GM18517 (cell line): ENCODE data around the gene POMT2.

Experiments used
- ATAC-seq: cut with Tn5 transposase; IDR thresholded peaks from one replicate; pipeline ENCODE4 v1.9.1; 2021; ENCODE audit warnings: mild to moderate bottlenecking, moderate library complexity; ENCODE audit not compliant: unreplicated experiment

The POMT2 gene

DNA sequence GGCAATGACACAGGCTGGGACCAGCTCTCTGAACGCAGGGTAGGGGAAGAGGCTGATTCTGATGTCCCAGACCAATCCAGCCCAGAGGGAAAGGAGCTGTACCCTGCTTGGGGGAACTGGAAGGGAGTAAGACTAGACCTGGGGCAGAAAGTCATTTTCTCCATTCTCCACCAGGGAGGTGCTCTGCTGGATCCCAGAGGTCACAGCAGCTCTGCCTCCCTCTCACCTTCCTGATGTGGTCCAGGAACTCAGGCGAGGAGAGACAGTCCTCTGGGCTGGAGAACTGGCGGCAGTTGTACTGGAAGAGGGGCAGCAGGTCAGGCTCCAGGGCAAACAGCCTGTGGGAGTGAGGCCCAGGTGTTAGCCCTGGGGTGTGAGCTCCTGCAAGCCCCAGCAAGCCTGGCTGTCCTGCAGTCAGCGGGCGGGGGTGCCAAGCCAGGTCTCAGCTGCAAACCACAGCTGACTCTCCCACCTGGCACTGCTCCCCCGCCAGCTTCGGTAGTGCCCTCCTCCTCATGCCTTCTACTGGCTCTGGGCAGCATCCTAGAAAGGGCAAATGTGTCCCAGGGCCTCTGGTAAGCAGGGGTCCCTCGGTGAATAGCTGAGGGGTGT, 51.6 kb downstream of the POMT2 start:
- no peak for ATAC-seq

DNA sequence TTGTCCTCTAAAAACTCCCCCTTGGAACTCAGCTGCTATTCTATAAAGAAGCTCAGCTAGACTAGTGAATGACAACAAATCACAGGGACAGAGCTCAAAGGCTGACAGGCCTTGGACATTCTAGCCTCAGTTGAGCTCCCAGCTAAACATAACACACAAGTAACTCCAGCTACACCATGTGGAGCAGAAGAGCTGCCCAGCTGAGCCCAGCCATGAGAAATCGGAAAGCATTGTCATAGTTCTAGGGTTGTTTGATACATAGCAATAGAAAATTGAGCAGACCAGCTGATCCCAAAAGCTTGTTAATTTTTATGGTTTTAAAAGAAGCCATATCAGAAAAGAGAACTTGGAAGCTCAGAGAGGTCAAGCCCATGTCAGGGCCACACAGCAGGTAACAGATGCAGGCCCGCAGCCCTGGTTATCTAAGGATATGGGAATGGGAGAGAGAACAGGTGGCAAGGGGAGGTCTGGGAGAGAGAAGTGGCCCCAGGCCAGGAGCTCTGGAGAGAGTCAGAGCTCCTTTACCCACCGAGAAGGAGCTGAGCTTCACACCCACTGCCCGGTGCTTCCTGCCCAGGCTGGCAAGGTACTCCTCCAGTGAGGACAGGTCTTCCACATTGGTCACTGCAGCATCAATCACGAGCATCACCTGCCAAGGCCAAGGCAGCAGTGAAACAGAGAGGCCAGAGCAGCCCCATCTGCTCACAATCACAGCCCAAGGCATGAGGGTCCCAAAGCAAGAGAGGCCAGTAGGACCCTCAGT, 52.6 kb downstream of the POMT2 start:
- ATAC-seq = no peak

DNA sequence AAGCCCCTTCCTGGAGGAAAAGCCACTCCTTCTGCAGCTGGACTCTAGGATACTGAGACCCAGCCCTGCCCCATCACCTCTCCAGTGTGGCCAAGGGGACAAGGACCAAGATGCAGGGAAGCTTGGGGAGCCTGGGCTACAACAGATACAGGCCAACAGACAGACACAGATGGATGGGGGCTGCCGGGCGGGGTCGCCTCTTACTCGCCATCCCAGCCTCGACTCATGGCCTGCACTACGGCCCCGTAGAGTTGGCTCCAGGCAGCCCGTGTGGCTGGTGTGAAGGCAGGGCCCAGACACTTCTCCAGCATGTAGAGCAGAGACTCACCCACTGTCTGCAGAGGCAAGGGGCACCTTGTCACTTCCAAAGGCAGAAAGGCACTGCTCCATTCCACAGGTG, 54.3 kb downstream of the POMT2 start:
- ATAC-seq = no peak

DNA sequence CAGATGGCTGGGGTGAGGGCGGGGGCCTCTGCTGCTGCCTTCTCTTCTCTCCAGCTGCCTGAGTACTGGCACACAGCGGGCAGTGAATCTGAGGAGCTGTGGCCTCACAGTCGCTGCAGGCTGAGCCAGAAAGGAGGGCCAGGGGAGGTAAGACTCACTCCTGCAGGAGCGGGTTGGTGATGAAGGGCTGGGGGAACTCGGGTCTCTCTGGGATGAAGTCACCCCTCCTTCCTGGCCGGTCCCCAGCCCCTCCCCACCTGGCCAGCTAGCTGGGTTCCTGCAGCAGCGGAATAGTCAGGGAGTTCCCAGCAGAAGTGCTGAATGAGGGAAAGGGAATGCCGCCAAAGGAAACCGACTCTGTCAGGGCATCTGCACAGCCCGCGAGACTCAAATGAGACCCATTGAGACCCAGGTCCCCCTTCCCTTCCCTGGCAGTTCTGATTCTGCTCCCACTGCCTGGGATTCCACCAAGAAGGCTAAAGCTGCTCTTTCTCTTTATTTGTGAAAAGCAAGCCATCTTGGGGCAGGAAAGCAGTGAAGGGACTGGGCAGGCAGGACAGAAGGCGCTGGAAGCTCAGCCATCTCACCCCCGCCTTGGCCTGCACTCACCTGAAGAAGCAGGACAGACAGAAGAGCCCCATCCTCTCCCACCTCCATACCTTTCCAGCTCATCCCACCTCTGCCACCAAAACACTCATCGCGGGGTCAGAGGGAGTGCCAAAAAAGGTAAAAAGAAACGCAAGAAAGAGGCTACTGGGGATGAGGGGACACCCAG, 54.9 kb downstream of the POMT2 start:
- no peak for ATAC-seq

DNA sequence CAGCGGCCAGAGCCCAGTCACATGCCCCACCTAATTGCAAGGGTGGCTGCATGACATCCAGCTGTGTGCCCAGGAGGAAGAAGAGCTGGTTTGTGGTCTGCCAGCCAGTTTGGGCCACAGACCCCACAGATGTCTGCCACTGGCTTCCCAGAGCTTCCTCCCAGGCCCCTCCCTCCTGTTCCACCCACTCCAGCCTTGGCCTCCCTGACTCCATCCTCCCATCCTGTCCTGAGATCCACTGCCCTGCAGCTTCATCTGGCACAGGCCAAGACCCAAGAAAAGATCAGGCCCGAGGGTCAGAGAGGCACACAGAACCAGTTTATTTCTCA, 55.5 kb downstream of the POMT2 start:
- no peak for ATAC-seq

DNA sequence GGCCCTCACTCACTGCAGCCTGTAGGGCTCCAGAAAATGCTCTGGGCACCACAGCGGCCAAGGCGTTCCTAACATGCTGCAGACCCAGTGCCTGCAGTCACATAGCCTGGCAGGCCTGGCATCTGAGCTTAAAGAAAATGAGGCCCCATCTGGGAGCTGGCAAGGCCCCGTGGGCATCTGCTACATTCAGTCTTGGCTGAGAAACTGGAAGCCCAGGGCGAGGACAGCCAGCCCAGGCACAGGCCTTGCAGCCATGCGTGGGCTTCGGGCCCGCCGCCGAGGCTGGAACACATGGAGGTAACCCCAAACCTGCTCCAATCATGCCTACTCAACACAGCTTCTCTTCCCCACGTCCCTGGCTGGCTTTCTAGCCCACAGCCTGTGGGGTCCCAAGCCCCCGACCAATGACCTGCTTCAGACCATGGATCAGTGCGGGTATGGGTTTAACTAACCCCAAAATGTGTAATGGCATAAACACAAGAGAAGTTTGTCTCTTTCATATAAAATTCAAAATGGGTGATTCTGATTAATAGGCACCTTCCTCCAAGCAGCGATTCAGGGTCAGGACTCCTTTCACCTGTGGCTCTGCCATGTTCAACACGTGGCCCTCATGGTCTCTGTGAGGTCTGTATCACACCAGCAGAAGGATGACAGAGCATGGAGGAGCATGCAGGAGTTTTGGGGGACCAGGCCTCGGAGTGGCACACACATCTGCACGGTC, 56.1 kb downstream of the POMT2 start:
- ATAC-seq = no peak

DNA sequence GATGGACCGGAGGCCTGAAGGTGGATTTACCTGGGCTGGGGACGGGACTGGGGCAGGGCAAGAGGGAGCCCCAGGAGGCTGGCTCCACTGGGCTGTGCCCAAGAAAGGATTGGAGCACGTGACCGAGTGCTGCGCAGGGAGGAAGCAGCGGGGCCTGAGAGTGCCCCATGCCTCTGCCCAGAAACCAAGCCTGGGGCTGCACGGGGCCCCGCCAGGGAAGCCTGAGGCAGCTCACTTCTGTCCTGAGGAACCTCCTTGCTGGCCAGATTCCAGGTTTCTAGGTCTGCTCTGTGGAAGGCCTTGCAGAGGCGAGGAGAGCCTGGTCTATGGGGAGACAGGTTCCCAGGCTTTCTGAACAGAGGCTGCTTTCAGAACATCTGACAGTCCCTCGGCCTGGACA, 60.1 kb downstream of the POMT2 start:
- ATAC-seq = no peak

DNA sequence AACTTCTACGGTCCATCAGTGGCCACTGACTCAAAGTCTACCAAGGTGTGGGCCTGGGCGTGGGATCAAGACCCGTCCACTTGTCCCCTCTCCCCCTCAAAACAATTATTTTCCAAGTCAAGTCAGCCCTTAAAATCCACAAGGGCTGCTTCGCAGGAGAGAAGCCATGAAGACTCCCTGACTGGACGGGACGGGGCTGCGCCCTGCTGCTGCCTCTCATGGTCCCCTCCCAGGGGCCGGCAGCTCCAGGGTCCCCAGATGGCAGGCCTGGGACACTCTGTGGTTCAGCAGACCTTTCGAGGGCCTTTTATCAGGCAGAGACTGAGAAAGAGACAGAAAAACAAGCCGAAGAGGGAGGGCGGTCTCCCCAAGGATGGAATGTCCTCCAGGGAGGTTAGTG, 60.5 kb downstream of the POMT2 start:
- ATAC-seq = no peak

DNA sequence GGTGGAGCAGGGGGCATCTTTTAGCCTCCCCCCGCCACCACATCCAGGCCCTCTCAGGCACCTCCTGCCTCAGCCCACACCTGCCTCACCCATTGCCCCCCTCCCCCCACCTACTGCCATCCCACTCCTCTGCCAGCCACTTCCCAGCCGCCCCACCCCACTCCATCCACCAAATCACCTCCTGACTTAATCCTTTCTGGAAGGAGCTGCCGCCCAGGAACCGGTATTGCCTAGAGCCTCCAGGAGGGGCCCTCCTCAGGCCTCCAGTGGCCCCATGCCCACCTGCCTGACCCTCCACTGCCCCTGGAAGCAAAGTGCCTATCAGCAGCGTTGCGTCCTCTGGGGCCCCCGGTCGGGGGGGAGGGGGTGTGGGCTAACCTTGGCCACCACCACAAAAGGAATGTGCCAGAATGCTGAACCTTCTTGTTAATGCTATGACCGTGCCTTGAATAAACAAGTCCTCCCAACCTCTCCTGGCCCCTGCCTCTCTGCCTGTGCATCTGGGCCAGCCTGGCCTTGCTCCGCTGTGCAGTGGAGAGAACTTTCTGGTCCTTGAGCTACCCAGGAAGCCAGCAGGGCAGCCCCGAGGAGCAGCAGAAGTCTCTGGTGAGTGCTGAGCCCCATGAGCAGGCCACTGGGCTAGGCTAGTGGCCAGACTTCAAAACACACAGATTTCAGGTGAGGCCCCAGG, 61.5 kb downstream of the POMT2 start:
- no peak for ATAC-seq

DNA sequence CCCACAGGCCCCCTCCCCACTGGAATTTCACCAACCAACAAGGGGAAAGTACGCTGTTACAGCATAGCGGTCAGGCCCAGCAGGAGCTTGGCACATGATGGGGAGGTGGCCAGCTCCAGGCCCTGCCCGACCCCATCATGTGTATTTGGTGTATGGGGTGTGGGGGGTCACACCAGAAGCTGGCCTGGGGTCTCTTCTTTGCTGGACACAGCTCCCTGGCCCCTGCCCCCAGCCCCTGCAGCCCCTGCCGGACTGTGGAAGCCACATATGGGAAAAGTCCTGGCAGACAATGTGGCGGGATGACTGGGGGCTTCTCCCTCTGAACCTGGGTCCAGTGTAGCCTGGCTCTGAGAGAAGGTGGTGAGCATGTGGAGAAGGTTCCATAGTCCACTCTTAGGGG, 62.1 kb downstream of the POMT2 start:
- ATAC-seq = no peak

DNA sequence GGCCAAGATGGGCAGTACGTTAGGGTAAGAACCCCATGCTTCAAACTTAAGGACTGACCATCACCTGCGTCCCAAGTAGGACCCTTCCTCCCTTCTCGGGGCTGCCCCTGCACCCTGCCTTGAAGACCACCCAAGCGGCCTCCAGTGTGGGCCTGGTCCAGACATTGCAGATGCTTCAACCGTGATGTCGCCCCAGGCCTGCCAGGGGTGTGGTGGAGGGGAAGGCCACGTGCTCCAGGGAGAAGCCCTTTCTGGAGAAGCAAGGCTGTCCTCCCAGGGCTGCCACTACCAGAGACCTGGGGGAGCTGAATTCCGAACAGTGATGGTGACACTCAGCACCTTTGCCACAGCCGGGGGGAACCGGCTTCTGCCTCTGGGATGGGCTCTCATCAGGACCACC, 63.0 kb downstream of the POMT2 start:
- no peak for ATAC-seq

DNA sequence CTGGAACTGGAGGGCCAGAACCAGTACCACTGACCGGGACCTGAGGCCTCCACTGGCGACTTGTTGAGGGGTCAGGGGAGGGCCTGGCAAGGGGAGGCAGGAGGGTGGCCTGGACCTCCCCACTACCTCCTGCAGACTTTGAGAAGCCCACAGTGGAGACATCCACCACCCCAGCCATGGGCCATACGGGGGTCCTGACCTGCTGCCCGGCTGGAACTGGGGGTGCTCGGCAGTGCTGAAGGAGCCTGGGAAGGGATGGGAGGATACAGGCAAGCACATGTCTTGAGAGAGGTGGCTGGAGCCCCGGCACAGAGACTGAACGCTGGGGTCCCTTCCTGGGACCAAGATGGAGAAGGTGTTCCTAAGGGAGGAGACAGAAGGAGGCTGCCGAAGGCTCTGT, 64.0 kb downstream of the POMT2 start:
- ATAC-seq = no peak

DNA sequence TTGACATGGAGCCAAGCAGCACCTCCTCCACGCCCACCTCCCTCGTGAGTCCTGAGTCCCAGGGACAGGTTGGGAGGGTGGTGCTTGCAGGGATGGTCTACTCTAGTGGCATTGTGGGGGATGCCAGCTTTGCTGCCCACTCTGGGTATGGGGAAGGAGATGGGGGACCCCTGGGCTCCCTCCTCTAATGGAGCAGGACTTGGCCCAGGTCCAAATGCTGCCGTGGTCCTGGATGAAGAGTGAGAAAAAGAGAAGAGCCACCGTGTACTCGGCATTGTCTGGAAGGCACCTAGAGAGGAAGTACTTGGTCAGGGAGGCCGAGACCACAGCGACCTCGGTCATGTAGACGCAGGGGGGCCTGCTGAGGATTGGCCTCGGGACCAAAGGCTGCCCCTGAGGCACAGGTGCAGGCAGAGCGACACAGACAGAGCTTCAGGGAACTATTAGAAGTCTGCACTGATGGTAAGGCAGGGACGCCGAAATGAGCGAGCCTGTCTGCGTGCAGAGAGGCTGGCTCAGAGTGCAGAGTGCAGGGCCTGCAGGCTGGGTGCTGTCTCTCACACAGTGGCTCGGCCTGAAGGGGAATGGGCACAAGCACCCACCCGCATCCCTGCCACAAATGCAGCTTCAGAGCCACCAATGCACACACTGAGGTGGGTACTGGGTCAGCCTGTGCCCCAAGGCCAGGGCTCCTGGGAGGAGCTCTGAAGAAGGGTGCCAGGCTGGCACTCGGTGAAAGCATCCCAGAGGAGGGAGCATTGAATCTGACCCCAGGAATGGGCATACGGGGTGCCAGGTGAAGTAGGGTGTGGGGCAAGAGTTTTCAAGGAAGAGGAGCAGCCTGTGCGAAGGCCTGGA, 67.1 kb downstream of the POMT2 start:
- ATAC-seq = no peak

DNA sequence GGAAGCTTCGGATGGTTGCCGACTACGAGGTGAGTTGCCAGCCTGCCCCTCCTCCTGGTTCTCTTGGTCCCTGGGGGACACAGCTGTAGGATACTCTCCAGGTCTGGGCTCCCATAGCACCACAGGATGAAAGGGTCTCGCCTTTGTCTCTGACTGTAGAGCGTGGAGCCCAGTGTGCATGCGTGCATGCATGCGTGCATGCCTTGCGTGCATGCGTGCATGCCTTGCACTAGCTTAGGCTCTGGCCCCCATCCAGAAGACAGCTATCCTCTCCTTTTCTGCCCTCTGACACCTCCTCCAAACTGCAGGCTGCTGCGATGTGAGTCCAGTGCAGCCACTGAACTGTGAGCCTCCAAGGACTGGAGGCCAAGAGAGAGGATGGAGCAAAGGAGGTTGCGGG, 68.8 kb downstream of the POMT2 start:
- no peak for ATAC-seq

DNA sequence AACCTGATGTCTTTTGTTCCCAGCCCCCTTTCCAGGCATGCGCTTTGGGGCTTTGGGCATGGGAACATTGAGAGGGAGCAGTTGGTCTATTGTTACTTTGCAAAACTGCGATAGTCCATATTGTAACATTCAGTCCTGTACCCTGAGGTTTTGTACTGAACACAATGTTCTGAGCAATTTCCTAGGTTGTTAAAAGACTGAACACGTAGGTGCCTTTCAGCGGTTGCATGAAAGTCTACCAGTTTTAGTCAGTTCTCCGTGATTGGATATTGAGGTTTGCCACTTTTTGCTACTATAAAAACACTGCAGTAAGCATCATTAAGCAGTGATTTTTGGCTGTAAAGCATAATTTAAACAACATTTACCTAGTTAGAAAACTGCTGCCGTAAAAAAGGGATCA, 69.8 kb downstream of the POMT2 start:
- ATAC-seq = no peak

DNA sequence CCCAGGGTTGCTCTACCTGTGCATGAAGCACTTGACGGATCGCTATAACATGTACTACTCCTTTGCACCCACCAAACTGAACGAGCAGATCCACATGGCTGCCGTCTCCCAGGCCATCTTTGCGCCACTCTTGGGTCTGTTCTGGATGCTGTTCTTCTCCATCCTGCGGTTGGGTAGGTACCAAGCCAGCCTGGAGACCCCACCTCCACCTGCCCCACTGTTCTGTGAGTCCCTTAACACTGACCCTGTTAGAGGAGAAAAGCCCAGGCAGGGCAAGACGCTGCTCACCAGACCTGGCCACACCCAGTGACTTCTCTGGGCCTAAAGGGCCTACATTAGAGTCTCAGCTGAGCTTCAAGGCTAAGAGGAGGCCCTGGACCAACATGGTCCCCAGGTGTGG, 71.4 kb downstream of the POMT2 start:
- ATAC-seq = no peak

DNA sequence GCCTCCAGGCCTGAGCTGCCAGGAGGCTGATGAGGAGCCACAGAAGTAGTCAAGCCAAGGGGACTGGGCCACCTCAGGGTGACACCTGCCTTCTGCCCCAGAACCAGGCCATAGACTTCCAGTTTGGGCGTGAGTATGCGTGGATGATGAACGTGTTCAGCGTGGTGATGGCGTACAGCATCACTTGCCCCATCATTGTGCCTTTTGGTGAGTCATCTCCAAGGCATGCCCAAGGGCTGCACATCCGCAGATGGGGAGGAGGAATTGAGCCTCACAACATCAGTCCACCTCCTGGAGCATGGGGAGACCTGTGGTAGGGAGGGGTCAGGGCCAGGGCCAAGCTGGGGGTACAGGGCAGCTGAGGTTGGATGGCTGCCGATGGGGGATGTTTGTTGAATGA, 72.0 kb downstream of the POMT2 start:
- ATAC-seq = no peak

DNA sequence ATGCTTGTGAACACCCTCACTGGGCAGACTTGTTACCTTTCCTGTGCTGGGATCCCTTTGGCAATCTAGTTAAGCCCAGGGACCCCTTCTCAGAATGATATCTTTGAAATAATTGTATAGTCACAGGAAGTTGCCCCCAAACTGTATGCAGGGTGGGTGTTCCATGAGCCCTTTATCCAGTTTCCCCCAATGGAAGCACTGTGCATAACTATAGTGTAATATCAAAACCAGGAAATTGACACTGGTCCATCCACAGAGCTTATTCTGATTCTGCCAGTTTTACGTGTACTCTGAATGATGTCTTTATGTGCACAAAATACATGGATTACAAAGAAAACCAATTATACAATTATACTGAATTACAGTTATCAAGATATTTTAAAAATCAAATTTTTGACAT, 73.9 kb downstream of the POMT2 start:
- no peak for ATAC-seq

DNA sequence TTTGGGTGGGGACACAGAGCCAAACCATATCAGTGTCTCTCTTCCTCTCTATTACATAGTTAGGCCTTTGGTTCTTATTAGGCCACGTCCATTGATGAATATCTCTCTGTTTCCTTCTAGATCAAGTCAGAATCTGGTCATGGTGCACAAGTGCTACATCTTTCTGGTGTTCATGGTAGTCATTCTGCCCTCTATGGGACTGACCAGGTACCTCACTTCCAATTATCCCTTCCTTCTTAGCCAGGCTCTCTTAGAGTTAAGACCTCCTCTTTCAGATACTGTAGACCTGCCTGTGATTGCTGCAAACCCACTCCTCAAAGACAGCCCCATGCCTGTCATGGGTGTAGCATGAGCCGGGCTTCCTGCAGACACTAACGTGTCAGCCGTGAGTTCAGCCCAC, 74.9 kb downstream of the POMT2 start:
- no peak for ATAC-seq

DNA sequence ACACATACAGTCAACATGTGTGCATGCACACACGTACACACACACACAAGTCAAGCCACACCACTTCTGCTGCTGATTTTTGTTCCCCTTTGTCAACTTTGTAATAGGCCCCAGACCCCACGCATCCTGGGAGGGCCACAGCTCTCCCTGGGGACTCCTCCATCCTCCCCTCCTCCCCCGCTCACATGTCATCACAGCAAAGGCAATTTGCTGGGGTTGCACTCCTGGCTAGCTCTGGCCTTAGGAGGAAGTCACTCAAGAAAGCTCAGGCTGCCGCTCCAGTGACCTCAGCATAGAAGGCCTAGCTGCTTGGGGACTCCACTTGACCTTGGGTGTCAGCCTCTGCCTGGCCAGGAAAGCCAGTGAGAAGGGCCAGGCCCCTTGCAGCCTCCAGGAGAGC, 76.8 kb downstream of the POMT2 start:
- ATAC-seq = no peak
